NOMO-1 (cell line): ENCODE data around the gene PDE6G.

Experiments used
- DNase-seq, 2 experiments: peaks; one replicate each; lab custom pipeline; 2025; ENCODE audit not compliant: unreplicated experiment in 2 of 2; lab: John Stamatoyannopoulos, UW

The PDE6G gene

GRCh38 chr17:81687770-81688541 is 31.6 kb upstream of the PDE6G start:
- DNase-seq = no peak

- DNase-seq = no peak
Observed at GRCh38 chr17:81686614-81687013, 30.3 kb upstream of the PDE6G start.

GRCh38 chr17:81685108-81685507 is 28.8 kb upstream of the PDE6G start:
- DNase-seq = no peak

- no peak for DNase-seq
Observed at GRCh38 chr17:81684442-81684911, 28.1 kb upstream of the PDE6G start.

- DNase-seq = peak; percentile 98 to 99
Observed at GRCh38 chr17:81683584-81684441, 27.5 kb upstream of the PDE6G start, which contains the start of the genes ARL16 and HGS. Gene ARL16, minus strand, starts transcription at chr17:81683797. Its CDS starts 44 bp downstream, at chr17:81683753. Gene HGS, plus strand, starts transcription at chr17:81684011. Its CDS starts 56 bp downstream, at chr17:81684067.

- DNase-seq = no peak
Observed at GRCh38 chr17:81683208-81683583, 26.9 kb upstream of the PDE6G start.

- no peak for DNase-seq
Observed at GRCh38 chr17:81682565-81683207, 26.3 kb upstream of the PDE6G start.

DNA sequence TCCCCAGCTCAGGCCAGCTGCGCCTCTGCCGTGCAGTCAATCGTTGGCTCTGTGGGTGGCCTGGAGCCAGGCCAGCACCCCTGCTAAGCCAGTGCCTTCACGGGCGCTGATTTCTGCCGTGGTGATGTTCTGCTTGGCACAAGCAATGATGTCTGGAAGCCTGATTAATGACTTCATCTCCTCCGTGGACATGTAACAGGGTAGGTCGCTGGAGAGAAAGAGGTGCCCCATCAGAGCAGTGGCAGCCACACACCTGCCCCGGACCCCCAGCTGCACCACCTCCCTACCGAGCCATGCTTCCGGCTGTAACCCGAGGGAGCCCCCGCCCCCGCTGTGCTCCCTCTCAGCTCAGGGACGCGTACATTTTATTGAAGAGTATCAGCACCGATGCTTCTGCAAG is 25.3 kb upstream of the PDE6G start:
- DNase-seq = no peak

DNA sequence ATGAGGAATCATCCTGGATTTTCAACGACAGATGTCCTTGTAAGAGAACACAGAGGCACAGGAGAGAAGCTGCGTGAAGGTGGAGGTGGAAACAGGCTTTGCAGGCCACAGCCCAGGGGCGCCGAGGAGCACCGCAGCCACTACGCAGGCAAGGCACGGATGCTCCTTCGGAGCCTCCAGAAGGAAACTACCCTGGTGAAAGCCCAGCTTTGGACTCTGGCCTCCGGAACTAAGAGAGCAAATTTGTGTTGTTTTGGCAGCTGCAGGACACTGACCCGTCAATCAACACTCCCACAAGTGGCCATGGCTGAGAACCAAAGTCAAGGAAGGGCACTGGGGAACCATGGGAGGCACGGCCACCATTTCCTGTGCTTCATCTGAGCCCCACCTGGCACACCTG is 23.8 kb upstream of the PDE6G start:
- no peak for DNase-seq

- no peak for DNase-seq
Observed at GRCh38 chr17:81676906-81677305, 20.6 kb upstream of the PDE6G start.

- DNase-seq = peak in 1 of 2 experiments; percentile 13
Observed at GRCh38 chr17:81675515-81676221, 19.3 kb upstream of the PDE6G start.

DNA sequence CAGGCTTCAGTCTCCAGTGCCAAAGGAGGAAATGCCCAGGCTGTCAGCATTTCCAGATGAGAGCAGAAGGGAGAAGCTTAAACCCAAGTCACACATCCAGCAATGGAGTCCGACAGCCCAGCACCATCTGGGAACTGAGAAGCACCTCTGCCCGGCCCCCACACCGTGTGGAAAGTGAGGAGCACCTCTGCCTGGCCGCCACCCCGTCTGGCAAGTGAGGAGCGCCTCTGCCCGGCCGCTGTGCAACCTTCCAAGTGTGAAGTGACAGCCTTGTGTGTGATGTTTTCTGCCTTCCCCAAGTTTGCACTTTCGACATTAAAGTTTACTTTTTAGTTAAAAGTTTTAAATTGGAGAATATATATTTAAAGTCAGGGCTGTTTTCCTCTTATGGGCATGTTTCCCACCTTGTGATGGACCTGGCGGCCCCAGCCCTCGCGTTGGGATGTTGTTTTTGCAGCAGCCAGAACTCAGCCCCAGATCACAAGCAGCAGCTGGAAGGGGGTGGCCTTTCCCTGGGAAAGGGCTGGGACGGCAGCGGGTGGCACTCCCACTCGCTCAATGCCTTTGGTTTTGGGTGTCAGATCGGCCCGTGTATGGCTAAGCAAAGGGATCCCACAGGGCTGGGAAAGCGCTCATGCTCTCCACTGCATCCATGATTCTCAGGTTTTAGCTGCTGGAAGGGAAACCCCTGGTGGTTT is 17.4 kb upstream of the PDE6G start:
- DNase-seq = no peak

DNA sequence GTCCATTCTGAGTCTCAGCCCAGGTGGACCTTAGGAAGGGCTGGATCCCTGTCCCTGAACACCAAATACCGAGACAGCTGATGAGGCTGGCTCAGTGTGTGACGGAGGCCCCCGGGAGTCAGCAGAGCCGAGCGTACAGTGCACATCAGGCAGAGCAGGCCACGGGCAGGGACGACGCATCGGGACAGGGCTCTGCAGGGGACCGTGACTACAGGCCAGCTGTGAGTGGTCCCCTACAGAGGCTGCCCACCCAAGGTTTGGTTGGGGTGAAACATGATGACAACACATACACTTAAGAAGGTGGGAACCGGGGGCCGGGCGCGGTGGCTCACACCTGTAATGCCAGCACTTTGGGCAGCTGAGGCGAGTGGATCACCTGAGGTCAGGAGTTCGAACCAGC is 16.6 kb upstream of the PDE6G start:
- DNase-seq = no peak

DNA sequence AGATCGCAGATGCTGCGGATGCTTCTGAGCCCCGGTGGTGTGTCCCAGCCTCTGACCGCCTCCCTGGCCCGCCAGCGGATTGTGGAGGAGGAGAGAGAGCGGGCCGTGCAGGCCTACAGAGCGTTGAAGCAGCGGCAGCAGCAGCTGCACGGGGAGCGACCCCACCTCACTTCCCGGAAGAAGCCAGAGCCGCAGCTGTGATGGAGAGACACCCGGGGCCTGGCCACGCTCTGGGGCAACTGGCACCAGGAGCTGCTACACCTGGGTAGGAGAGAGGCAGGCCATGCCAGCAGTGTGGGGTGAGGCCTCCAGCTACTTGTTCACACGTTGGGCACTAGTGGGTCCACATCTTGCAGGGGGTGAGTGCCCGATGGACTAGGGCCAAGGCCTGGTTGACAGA is 16.2 kb upstream of the PDE6G start:
- DNase-seq = no peak

DNA sequence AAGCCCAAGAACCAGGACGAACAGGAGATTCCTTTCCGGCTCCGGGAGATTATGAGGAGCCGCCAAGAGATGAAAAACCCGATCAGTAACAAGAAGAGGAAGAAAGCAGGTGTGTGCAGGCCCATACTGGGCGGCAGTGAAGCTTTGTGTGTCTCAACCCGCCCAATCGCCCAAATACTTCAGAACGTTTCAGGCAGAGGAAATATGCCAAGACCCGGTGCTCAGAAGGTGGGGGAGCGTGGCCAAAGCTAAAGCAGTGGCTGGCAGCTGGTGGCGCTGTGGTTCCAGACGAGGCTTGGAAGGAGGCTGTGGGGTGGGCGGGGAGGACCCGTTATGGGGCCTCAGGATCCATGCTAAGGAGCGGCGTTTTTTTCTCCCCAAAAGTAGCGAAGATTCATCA is 11.4 kb upstream of the PDE6G start:
- peak; percentile 10 to 54 for DNase-seq

DNA sequence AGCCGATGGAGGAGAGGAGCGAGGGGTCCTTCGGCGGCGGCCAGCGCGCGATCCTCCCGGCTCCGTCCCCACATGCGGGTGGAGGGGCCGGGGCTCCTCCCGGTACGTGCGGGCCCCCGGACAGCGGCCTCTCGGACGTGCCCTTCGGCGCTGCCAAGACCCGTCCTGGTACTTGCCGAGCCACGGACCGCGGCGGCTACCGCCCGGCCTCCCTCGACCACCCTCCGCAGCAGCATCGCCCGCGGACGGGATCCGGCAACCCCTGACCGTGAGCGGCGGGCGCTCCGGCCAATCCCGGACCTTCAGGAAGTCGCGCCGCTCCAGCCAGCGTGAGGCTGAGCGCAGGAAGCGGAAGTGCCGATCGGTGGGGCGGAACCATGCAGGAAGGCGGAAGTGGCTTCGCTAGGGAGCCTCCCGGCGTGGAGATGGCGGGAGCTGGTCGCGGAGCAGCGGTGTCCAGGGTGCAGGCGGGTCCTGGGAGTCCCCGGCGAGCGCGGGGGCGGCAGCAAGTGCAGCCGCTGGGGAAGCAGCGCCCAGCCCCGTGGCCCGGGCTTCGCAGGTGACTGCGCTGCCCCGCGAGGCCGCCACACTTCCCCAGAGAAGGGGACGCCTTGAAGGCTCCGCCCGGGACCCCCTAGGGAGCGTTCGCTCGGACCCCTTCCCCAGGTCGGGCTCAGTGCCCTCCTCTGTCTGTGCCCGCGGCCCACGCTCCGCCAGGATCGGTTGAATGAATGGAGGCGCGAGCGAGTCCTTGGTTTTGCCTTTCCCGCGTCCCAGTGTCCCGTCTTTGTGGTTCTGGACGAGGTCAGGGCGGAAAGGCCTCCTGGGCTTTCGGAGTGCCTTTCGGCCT is 10.2 kb upstream of the PDE6G start, which contains the start of the genes CCDC137 and OXLD1:
CCDC137 (plus strand) TSS at position 396 of the 850 bp plus-strand sequence; CDS start at position 426, 30 bp downstream.
OXLD1 (minus strand) TSS at position 264 of the 850 bp plus-strand sequence; CDS start at position 236, 28 bp downstream.
- DNase-seq = peak; percentile 92 to 95

GRCh38 chr17:81666092-81666341 is 9.7 kb upstream of the PDE6G start:
- peak in 1 of 2 experiments; percentile 44 for DNase-seq

DNA sequence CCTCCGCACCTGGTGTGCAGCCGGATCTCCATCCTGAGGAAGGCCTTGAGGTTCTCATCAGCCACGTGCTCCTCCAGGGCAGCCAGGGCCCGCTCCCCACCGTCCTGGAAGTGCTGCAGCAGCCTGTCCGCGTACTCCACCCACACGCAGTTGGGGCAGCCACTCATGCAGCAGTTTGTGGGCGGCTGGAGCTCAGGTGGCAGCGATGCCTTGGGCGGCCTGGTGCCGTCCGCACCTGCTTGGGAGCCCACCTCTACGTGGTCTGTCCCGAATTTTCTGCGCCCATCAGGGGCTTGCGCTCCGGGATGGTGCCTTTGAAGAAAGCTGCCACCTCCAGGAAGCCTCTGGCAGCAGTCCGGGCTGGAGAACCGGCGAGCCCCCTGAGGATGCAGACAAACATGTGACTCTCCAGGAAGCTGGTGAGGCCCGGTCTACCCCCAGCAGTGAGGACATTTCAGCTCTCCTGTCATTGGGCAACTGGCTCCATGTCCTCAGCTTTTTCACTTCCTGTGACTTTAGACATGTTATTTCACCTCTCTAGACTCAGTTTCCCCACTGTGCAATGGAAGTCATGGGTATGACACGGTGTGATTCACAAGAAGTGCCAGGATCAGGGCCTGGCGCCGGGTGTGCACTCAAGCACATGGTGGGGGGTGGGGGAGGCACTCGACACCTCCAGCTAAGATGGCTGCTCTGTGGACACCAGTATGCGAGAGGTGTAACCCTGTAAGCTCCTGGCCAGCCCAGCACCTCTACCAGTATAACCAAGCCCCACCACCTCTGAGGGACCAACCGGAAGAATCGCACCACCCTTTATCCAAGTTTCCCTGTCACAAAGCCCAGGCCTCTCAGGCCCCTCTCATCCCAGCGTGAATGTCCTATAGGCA is 9.1 kb upstream of the PDE6G start:
- peak in 1 of 2 experiments; percentile 18 for DNase-seq
